GM19468 (cell line): Measurements from ENCODE around the gene SLC29A1.

Source experiments
- ATAC-seq: cut with Tn5 transposase; IDR thresholded peaks from one replicate; pipeline ENCODE4 v1.9.1; 2021; ENCODE audit warnings: mild to moderate bottlenecking, moderate library complexity, moderate number of reproducible peaks; ENCODE audit not compliant: unreplicated experiment; ENCODE audit errors: extremely low read depth

The SLC29A1 gene

GRCh38 chr6:44276667-44277640 is 53.6 kb downstream of the SLC29A1 start:
- no peak for ATAC-seq

- ATAC-seq, result no peak
Observed at GRCh38 chr6:44277763-44278162, 54.4 kb downstream of the SLC29A1 start.

- no peak for ATAC-seq
Observed at GRCh38 chr6:44278315-44278714, 54.9 kb downstream of the SLC29A1 start.

GRCh38 chr6:44278774-44279697 is 55.6 kb downstream of the SLC29A1 start:
- ATAC-seq, result no peak
